IMR-90 (cell line): ENCODE data around the gene SRGAP2C.

ENCODE experiments used
- CEBPB ChIP-seq: IDR thresholded peaks from 2 replicates; pipeline ENCODE4 v1.6.1; 2012; ENCODE audit warnings: low read depth, low read length, improper control_type of control experiment
- MXI1 ChIP-seq: IDR thresholded peaks from 2 replicates; pipeline ENCODE4 v1.6.1; 2012; ENCODE audit warnings: low read depth, mild to moderate bottlenecking, low read length, moderate library complexity, borderline replicate concordance
- NFE2L2 ChIP-seq: fragments of 150-350 bp; IDR thresholded peaks from 2 replicates; pipeline ENCODE4 v1.6.1; 2016; ENCODE audit warnings: low read depth, mild to moderate bottlenecking, low read length
- POLR2A ChIP-seq: IDR thresholded peaks from 2 replicates; pipeline ENCODE4 v1.6.1; 2012; ENCODE audit warnings: mild to moderate bottlenecking, low read depth, low read length
- RCOR1 ChIP-seq: IDR thresholded peaks from 2 replicates; pipeline ENCODE4 v1.6.1; 2012; ENCODE audit warnings: mild to moderate bottlenecking, low read length, improper control_type of control experiment; ENCODE audit not compliant: insufficient replicate concordance
- RFX5 ChIP-seq: IDR thresholded peaks from 2 replicates; pipeline ENCODE4 v1.8.0; 2012; ENCODE audit warnings: low read depth, mild to moderate bottlenecking, low read length, moderate library complexity
- TF ChIP-seq, protein P1 (sequence below): conservative IDR thresholded peaks from 2 replicates; pipeline ENCODE4 v1.5.1; 2012; ENCODE audit warnings: mild to moderate bottlenecking, low read depth, low read length, improper control_type of control experiment

DNA sequence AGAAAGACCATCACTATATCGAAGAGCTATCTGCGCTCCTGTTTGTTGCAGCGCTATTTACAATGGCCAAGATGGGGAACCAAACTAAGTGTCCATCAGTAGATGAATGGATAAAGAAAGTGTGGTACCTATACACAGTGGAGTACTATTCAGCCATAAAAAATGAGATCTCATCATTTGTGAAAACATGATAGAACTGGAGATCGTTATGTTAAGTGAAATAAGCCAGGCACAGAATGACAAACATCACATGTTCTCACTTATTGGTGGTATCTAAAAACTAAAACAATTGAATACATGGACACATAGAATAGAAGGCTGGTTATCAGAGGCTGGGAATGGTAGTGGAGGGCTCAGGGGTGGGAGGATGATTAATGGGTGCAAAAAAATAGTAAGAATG lies 256.2 kb downstream of the SRGAP2C start:
- TF ChIP-seq, protein P1, sequence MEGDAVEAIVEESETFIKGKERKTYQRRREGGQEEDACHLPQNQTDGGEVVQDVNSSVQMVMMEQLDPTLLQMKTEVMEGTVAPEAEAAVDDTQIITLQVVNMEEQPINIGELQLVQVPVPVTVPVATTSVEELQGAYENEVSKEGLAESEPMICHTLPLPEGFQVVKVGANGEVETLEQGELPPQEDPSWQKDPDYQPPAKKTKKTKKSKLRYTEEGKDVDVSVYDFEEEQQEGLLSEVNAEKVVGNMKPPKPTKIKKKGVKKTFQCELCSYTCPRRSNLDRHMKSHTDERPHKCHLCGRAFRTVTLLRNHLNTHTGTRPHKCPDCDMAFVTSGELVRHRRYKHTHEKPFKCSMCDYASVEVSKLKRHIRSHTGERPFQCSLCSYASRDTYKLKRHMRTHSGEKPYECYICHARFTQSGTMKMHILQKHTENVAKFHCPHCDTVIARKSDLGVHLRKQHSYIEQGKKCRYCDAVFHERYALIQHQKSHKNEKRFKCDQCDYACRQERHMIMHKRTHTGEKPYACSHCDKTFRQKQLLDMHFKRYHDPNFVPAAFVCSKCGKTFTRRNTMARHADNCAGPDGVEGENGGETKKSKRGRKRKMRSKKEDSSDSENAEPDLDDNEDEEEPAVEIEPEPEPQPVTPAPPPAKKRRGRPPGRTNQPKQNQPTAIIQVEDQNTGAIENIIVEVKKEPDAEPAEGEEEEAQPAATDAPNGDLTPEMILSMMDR: no peak
- TF ChIP-seq POLR2A: no peak
- TF ChIP-seq NFE2L2: no peak
- no peak for TF ChIP-seq CEBPB
- TF ChIP-seq RCOR1: no peak
- no peak for TF ChIP-seq MXI1
- no peak for TF ChIP-seq RFX5
